ENCODE data around the gene C1orf232.
A peak's percentile ranks its signal among the peaks of the same experiment; 100 is the strongest.

Gene C1orf232

DNA sequence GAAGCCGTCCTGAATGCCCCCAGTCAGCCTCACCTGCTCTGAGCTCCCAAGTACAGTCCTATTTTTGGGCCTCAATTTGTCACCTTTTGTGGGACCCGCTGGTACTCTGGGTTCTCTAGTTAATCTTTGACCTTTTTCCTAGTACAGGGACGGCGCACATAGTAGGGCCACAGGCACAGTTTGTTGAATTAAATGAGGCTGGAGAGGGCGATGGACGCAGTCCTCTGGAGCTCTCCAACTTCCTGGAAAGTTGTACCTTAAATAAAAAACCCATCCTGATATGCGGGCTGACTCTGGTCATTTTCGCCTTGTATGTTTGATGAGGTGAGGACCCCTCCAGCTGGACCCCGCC lies 5.1 kb downstream of the C1orf232 start:
- Histone ChIP-seq H3K4me3 (ENCODE audit: low read depth, low read length) (no peak overlapping the region), H3K27me3 (ENCODE audit: control insufficient read depth, insufficient read depth, low read length) (no peaks in the 10 kb centered on the region), H3K9ac (no peak overlapping the region), H3K4me1 (peaks cover 2% of the 10 kb centered on the region), H3K79me2 (no peaks in the 10 kb centered on the region), H3K4me2 (ENCODE audit: low read length) (peak overlapping the region; percentile 65), H3K27ac (no peak overlapping the region), H3K36me3 (ENCODE audit: control insufficient read depth, insufficient read depth, low read length) (no peaks in the 10 kb centered on the region), H2AFZ (peak overlapping the region; percentile 73), H3K9me3 (ENCODE audit: control insufficient read depth, low read length) (no peaks in the 10 kb centered on the region)
- TF ChIP-seq, protein P1, sequence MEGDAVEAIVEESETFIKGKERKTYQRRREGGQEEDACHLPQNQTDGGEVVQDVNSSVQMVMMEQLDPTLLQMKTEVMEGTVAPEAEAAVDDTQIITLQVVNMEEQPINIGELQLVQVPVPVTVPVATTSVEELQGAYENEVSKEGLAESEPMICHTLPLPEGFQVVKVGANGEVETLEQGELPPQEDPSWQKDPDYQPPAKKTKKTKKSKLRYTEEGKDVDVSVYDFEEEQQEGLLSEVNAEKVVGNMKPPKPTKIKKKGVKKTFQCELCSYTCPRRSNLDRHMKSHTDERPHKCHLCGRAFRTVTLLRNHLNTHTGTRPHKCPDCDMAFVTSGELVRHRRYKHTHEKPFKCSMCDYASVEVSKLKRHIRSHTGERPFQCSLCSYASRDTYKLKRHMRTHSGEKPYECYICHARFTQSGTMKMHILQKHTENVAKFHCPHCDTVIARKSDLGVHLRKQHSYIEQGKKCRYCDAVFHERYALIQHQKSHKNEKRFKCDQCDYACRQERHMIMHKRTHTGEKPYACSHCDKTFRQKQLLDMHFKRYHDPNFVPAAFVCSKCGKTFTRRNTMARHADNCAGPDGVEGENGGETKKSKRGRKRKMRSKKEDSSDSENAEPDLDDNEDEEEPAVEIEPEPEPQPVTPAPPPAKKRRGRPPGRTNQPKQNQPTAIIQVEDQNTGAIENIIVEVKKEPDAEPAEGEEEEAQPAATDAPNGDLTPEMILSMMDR (IDR thresholded peaks at IDR 0.05) = no peak

DNA sequence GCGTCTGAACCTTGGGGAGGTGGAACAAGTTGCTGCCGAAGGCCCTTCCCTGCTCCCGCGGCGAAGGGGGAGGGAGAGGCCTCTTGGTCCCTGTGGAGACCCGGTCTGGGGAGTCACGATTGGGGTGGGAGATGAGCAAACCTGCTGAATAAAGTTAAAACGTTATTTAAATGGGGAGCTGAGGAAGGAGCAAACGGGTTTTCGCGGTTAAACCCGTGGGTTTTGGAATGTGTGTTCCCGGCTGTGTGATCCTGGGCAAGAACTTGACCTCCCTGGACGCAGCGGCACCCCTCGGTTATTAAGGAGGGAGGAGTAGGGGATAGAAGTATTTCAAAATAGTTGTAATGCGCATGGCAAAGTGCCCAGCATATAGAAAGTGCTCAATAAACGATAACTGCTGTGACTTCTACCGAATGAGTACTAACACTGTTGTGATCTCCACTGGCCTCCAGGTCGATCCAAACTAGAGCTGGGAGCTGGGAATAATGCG lies 6.5 kb downstream of the C1orf232 start:
- Histone ChIP-seq H3K36me3 (ENCODE audit: control insufficient read depth, insufficient read depth, low read length) (no peaks in the 10 kb centered on the region), H3K9ac (no peak overlapping the region), H3K4me1 (no peaks in the 10 kb centered on the region), H3K27ac (no peak overlapping the region), H3K4me3 (ENCODE audit: low read depth, low read length) (peak overlapping the region; percentile 46), H2AFZ (peak overlapping the region; percentile 69), H3K79me2 (no peaks in the 10 kb centered on the region), H3K27me3 (ENCODE audit: control insufficient read depth, insufficient read depth, low read length) (no peaks in the 10 kb centered on the region), H3K4me2 (ENCODE audit: low read length) (peak overlapping the region; percentile 85), H3K9me3 (ENCODE audit: control insufficient read depth, low read length) (no peaks in the 10 kb centered on the region)
- TF ChIP-seq, protein P1 (IDR thresholded peaks at IDR 0.05) = no peak

GRCh38 chr1:26161415-26162219 lies 7.1 kb downstream of the C1orf232 start:
- Histone ChIP-seq H3K4me2 (ENCODE audit: low read length) (peak overlapping the region; percentile 85), H3K4me3 (ENCODE audit: low read depth, low read length) (peak overlapping the region; percentile 46), H3K36me3 (ENCODE audit: control insufficient read depth, insufficient read depth, low read length) (no peaks in the 10 kb centered on the region), H3K9ac (no peak overlapping the region), H3K79me2 (no peaks in the 10 kb centered on the region), H3K27ac (peak overlapping the region; percentile 19), H3K27me3 (ENCODE audit: control insufficient read depth, insufficient read depth, low read length) (no peaks in the 10 kb centered on the region), H3K4me1 (no peaks in the 10 kb centered on the region), H2AFZ (peak overlapping the region; percentile 85), H3K9me3 (ENCODE audit: control insufficient read depth, low read length) (no peaks in the 10 kb centered on the region)
- TF ChIP-seq, protein P1 (IDR thresholded peaks at IDR 0.05) = no peak

- Histone ChIP-seq H3K36me3 (ENCODE audit: control insufficient read depth, insufficient read depth, low read length) (no peaks in the 10 kb centered on the region), H3K4me3 (ENCODE audit: low read depth, low read length) (peak overlapping the region; percentile 42), H3K79me2 (no peaks in the 10 kb centered on the region), H3K4me2 (ENCODE audit: low read length) (peak overlapping the region; percentile 85), H3K27ac (peak overlapping the region; percentile 54), H3K4me1 (no peaks in the 10 kb centered on the region), H3K9me3 (ENCODE audit: control insufficient read depth, low read length) (no peaks in the 10 kb centered on the region), H2AFZ (peak overlapping the region; percentile 85), H3K27me3 (ENCODE audit: control insufficient read depth, insufficient read depth, low read length) (no peaks in the 10 kb centered on the region), H3K9ac (no peak overlapping the region)
- TF ChIP-seq, protein P1 (IDR thresholded peaks at IDR 0.05) = no peak
These were observed 8.0 kb downstream of the C1orf232 start for GRCh38 chr1:26160527-26161414.

Data from parathyroid adenoma (tissue), 2 donors.